GM19043 (cell line): ENCODE results near the gene OR2S2.
"Not testable (repeated sequence)": the region's sequence is repeated elsewhere in the genome, so short reads cannot be mapped to it uniquely, and the experiment has no call there.

ENCODE experiments used
- ATAC-seq: cut with Tn5 transposase; IDR thresholded peaks from one replicate; pipeline ENCODE4 v1.9.1; 2021; ENCODE audit warnings: low read depth; ENCODE audit not compliant: unreplicated experiment

OR2S2 gene

GRCh38 chr9:35935261-35935660 lies 22.7 kb downstream of the OR2S2 start:
- ATAC-seq: no peak

- not testable (repeated sequence) for ATAC-seq
Measured at GRCh38 chr9:35934069-35934468, 23.9 kb downstream of the OR2S2 start.

- no peak for ATAC-seq
Measured at GRCh38 chr9:35933550-35934067, 24.3 kb downstream of the OR2S2 start.

- ATAC-seq: no peak
Measured at GRCh38 chr9:35932735-35933134, 25.2 kb downstream of the OR2S2 start.

- ATAC-seq: no peak
Measured at GRCh38 chr9:35930989-35931388, 27.0 kb downstream of the OR2S2 start.

GRCh38 chr9:35930521-35930920 lies 27.4 kb downstream of the OR2S2 start:
- no peak for ATAC-seq

GRCh38 chr9:35929453-35929718 lies 28.6 kb downstream of the OR2S2 start:
- ATAC-seq: no peak

- no peak for ATAC-seq
Measured at GRCh38 chr9:35928591-35929452, 29.1 kb downstream of the OR2S2 start.

- ATAC-seq: no peak
Measured at GRCh38 chr9:35923927-35924763, 33.8 kb downstream of the OR2S2 start.

- no peak for ATAC-seq
Measured at GRCh38 chr9:35923598-35923926, 34.4 kb downstream of the OR2S2 start.

GRCh38 chr9:35920051-35920620 lies 37.8 kb downstream of the OR2S2 start:
- ATAC-seq: no peak

- no peak for ATAC-seq
Measured at GRCh38 chr9:35919212-35920008, 38.5 kb downstream of the OR2S2 start.

- no peak for ATAC-seq
Measured at GRCh38 chr9:35918780-35919179, 39.2 kb downstream of the OR2S2 start.

- no peak for ATAC-seq
Measured at GRCh38 chr9:35917261-35917660, 40.7 kb downstream of the OR2S2 start.

GRCh38 chr9:35915681-35916294 lies 42.2 kb downstream of the OR2S2 start:
- no peak for ATAC-seq

- no peak for ATAC-seq
Measured at GRCh38 chr9:35914301-35914807, 43.6 kb downstream of the OR2S2 start.

- ATAC-seq: not testable (repeated sequence)
Measured at GRCh38 chr9:35913429-35913828, 44.5 kb downstream of the OR2S2 start.

GRCh38 chr9:35912791-35913400 lies 45.1 kb downstream of the OR2S2 start:
- ATAC-seq: no peak

- ATAC-seq: no peak
Measured at GRCh38 chr9:35911690-35912089, 46.3 kb downstream of the OR2S2 start.
